Anterior cingulate cortex (tissue), 58 donors: ENCODE measurements around the gene THSD8.
"Not testable (repeated sequence)": the region's sequence is repeated elsewhere in the genome, so short reads cannot be mapped to it uniquely, and the experiment has no call there.

ENCODE experiments used
- DNase-seq, 58 donors: peaks; one replicate each; lab custom pipeline; 2025; lab: John Stamatoyannopoulos, UW

THSD8 gene

DNA sequence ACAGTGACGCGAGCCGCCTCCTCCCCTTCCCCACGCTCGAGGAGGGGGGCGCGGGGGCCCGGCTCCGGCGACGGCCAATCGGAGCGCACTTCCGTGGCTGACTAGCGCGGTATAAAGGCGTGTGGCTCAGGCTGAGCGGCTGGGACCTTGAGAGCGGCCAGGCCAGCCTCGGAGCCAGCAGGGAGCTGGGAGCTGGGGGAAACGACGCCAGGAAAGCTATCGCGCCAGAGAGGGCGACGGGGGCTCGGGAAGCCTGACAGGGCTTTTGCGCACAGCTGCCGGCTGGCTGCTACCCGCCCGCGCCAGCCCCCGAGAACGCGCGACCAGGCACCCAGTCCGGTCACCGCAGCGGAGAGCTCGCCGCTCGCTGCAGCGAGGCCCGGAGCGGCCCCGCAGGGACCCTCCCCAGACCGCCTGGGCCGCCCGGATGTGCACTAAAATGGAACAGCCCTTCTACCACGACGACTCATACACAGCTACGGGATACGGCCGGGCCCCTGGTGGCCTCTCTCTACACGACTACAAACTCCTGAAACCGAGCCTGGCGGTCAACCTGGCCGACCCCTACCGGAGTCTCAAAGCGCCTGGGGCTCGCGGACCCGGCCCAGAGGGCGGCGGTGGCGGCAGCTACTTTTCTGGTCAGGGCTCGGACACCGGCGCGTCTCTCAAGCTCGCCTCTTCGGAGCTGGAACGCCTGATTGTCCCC lies 10.4 kb upstream of the THSD8 start, which contains the start of gene JUNB:
JUNB (plus strand) TSS at position 142 of the 706 bp plus-strand sequence; CDS start at position 428, 286 bp downstream.
- peak; percentile 67 to 99 (median 97) for DNase-seq

DNA sequence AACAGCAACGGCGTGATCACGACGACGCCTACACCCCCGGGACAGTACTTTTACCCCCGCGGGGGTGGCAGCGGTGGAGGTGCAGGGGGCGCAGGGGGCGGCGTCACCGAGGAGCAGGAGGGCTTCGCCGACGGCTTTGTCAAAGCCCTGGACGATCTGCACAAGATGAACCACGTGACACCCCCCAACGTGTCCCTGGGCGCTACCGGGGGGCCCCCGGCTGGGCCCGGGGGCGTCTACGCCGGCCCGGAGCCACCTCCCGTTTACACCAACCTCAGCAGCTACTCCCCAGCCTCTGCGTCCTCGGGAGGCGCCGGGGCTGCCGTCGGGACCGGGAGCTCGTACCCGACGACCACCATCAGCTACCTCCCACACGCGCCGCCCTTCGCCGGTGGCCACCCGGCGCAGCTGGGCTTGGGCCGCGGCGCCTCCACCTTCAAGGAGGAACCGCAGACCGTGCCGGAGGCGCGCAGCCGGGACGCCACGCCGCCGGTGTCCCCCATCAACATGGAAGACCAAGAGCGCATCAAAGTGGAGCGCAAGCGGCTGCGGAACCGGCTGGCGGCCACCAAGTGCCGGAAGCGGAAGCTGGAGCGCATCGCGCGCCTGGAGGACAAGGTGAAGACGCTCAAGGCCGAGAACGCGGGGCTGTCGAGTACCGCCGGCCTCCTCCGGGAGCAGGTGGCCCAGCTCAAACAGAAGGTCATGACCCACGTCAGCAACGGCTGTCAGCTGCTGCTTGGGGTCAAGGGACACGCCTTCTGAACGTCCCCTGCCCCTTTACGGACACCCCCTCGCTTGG lies 9.6 kb upstream of the THSD8 start:
- DNase-seq, result peak in 53 of 58 donors; percentile 15 to 74 (median 49)

DNA sequence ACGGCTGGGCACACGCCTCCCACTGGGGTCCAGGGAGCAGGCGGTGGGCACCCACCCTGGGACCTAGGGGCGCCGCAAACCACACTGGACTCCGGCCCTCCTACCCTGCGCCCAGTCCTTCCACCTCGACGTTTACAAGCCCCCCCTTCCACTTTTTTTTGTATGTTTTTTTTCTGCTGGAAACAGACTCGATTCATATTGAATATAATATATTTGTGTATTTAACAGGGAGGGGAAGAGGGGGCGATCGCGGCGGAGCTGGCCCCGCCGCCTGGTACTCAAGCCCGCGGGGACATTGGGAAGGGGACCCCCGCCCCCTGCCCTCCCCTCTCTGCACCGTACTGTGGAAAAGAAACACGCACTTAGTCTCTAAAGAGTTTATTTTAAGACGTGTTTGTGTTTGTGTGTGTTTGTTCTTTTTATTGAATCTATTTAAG lies 9.0 kb upstream of the THSD8 start:
- peak in 6 of 58 donors; percentile 23 to 61 (median 46) for DNase-seq

DNA sequence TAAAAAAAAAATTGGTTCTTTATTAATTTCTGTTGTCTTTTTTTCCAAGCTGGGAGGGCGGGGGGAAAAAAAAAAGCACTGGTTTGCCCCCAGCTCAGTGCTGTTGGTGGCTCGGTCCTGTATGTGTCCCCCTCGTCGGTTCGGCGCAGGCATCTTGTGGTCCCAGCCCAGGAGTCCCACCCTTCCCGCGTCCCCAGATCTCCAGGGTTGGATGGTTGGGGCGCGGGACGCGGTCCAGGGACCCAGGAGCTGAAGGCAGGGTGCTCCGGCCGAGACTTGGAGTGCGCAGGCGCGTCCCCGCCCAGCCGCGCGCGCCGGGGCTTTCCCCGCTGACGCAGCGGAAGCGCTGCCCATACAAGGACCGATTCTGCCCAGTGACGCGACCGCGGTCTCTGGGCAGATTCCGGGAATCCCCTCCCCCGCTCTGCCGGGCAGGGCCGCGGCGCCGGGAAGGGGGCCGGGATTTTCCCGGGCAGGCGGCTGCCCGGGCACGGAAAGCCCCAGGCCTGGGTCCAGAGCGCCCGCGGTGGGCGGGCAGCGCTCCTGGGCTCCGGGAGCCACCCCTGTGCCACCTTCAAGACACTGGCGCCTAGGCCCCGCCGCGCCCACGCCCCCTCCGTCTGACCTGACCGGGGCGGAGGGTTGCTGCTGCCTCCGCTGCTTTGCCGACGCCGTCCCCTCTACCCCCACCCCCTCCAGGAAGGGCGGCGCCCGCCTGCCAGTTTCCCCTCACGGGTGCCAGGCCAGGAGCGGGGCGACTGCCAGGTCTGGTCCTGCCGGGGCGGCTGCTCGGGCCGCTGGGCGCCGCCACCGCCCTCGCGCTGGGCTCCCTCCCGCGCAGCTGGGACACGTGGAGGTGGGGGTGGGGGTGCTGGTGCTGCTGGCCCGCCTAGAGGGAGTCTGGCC lies 8.3 kb upstream of the THSD8 start:
- peak; percentile 39 to 96 (median 88) for DNase-seq

DNA sequence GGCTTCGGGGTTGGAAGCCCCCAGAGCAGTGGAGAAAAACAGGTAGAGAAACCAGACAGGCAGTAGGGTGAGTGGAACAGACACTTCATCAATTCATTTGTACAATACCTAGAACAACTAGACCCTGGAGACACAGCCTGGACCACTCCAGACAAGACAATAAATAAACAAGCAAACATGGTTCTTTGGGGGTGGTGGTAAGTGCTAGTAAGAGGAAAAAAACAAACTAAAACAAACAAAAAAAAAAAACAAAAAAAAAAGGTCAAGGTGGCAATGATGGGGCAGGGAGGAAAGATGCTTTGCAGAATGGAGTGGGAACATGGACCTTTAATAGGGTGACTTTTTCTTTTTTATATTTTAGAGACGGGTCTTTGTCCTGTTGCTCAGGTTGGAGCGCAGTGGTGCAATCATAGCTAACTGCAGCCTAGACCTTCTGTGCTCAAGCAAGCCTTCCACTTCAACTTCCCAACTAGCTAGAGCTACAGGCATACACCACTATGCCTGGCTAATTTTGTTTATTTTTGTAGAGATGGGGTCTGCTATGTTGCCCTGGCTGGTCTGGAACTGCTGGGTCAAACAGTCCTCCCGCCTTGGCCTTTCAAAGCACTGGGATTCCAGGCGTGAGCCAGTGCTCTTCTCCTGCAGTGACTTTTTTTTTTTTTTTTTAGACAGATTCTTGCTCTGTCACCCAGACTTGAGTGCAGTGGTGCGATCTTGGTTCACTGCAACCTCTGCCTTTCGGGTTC lies 7.5 kb upstream of the THSD8 start:
- DNase-seq, result no peak

DNA sequence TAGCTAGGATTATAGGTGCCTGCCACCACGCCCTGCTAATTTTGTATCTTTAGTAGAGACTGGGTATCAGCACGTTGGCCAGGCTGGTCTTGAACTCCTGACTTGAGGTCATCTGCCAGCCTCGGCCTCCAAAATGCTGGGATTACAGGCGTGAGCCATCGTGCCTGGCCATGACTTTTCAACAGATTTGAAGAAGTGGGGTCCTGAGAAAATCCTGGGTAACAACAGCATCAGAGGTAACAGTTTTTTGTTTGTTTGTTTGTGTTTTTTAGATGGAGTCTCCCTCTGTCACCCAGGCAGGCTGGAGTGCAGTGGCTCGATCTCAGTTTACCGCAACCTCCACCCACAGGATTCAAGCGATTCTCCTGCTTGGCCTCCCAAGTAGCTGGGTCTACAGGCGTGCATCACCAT lies 6.9 kb upstream of the THSD8 start:
- no peak for DNase-seq

DNA sequence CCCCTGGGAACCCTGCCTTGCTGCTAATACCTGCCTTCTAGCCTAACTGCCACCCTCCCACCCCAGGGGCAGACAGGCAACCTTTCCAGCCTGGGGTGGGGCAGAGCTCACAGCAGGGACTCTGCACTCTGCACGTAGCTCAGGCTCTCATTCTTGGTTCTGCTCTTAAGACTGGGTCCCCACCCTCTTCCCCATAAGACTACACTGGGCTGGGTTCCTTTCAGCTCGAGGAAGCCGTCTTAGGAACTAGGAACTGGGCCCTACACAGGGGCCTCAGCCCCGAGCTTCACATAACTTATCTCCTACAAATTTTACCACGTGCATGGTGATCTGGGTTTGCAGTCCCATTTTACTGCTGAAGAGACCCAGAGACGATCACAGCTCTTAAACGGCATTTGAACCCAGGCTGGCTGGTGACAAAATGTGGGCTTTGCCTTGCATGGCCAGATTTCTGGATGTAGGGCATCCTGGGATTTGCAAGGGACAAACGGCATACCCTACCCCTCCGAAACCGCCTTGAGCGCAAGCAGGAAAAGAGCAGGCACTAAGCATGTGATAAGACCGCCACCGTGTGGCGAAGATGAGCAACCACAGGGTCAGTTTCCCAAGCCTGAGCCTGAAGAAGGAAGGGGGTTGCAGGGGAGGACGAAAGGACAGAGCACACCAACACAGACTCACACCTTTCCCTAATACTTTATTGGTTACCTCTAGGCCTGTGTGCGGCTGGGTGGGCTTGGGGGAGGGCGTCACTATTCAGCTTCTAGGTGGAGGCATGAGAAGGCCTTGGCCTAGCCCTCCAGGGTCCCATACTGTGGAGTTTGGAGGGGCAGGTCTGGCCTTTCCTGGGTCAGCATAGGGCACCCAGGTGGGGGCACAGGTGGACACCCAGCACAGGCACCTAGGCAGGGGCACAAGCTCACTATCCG lies 5.5 kb upstream of the THSD8 start:
- peak in 55 of 58 donors; percentile 13 to 79 (median 56) for DNase-seq

DNA sequence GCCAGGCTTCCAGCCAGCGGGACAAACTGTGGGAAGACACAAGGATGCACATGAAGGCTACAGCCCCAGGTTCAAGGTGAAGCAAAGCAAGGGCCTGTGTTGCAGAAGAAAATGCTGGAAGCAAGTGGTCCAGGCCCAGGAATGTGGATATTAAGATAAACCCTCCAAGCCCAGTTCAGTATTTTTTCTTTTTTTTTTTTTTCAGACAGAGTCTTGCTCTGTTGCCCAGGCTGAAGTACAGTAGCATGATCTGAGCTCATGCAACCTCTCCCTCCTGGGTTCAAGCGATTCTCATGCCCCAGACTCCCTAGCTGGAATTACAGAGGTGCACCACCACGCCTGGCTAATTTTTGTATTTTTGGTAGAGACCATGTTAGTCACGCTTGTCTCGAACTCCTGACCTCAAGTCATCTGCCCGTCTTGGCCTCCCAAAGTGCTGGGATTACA lies 4.7 kb upstream of the THSD8 start:
- DNase-seq, result no peak

DNA sequence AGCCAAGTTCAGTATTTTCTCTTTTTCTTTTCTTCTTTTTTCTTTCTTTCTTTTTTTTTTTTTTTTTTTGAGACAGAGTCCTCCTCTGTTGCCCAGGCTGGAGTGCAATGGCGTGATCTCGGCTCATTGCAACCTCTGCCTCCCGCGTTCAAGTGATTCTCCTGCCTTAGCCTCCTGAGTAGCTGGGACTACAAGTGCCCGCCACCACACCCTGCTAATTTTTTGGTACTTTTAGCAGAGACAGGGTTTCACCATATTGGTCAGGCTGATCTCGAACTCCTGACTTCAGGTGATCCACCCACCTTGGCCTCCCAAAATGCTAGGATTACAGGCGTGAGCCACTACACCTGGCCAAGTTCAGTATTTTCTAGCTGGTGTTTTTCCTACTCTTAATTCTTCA lies 4.3 kb upstream of the THSD8 start:
- not testable (repeated sequence) for DNase-seq

DNA sequence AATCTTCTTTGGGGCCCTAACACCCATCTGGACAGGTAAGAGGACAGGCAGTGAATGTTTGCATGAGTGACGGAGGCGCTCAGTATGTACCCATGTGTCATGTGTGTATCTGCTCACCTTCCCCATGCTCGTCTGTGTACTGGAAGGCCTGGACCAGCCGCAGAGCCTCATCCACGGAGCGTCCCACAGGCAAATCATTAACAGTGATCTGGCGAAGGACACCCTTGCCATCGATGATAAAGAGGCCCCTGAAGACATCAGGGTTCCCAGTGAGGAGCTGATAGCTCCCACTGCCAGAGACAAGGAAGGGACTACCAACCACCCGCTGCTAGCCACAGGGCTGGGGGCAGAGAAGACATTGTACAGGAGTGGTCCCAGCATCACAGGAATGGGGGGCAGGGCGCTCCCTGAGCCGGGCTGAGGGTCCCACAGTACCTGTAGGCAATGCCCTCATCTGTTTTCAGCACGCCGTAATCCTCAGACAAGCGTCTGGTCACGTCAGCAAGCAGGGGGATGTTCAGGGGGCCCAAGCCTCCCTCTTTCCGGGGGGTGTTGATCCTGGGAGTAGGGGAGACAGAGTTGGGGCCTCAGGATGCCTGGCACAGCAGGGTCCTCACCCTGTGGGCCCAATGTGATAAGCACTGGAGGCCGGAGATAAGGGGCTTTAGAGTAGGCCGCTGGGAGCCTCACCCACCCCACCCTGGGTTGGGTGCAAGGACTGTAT lies 2.0 kb upstream of the THSD8 start:
- DNase-seq, result no peak

DNA sequence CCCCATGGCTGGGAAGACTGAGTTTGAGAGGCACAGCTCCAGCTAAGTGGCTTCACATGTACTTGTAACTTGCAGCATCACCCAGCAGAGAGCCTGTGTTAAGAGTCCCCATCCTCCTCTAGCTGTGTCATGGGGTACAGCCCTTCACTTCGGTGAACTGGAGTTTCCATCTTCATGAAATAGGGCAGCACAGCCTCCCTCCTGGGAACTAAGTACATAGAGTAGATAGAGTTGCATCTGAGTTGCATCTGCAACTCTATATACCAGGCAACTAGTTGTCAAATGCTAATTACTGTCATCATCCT lies 1.5 kb upstream of the THSD8 start:
- DNase-seq, result no peak

DNA sequence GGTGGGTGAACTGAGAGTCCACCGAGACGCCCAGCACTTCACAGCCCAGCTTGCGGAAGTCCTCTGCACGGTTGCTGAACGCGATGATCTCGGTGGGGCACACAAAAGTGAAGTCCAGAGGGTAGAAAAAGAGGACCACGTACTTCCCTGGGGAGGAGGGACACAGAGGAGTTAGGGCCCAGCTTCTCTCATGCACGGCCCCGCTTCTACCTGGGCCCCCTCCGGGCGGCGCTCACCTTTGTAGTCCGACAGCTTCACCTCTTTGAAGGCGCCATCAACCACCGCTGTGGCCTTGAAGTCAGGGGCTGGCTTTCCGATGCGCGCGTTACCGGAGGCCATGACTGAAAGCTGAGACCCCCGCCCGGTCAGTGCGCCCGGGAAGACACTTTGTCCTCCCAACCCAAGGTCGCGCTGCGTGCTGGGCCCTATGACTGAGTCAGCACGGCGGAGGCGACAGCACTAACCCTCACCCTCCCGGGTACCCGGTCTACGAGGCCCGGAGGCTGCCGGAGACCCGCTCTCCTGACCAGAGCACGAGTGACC lies 875 bp upstream of the THSD8 start:
- peak in 9 of 58 donors; percentile 17 to 50 (median 39) for DNase-seq

DNA sequence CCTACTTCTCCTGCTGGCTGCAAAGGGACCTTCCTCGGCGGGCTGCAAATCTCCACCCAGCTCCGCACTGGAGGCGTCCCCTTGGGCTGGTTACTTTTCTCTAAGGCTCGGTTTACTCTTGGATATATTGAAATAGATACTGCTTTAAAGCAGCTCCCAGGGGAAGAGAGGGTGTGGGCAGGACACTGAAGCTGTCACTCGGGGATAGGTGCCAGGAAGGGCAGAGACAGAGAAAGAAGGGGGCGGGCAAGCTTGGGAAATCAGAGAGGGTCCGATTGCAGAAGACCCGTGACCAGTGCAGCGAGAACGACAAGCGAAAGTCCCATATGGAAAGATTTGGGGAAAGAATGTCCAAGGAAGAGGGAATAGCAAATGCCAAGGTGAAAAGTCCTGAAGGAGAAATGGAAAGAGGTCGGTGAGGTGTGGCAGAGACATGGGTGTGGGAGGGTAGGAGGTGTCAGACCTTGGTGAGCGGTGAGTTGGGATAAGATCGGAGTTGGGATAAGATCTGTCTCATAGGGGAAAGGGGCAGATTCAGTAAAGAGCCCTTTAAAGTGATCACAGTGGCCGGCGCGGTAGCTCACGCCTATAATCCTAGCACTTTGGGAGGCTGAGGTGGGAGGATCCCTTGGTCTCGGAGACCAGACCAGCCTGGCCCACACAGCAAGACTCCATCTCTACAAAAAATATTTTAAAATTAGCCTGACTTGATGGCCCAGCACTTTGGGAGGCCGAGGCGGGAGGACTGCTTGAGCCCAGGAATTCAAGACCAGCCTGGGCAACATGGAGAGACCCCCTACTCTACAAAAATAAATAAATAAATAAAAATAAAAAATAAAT lies 618 bp downstream of the THSD8 start:
- DNase-seq, result peak in 8 of 58 donors; percentile 14 to 59 (median 50)

DNA sequence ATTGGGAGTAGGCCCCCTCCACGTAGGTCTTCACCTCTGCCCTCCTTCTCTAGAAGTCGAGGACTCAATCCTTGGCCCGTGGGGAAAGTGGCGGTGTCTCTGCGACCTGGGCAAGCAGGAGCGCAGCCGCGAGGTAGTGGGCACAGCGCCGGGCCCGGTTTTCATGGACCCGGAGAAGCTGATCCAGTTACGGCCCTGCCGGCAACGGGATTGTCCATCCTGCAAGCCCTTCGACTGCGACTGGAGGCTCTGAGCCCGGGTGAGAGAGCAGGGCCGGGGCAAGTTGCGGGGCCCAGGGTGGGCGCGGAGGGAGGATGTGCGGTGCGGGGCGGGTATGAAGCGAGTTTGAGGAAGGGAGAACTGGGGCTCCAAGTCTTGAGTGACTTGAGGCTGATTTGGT lies 2.2 kb downstream of the THSD8 start:
- DNase-seq, result no peak

DNA sequence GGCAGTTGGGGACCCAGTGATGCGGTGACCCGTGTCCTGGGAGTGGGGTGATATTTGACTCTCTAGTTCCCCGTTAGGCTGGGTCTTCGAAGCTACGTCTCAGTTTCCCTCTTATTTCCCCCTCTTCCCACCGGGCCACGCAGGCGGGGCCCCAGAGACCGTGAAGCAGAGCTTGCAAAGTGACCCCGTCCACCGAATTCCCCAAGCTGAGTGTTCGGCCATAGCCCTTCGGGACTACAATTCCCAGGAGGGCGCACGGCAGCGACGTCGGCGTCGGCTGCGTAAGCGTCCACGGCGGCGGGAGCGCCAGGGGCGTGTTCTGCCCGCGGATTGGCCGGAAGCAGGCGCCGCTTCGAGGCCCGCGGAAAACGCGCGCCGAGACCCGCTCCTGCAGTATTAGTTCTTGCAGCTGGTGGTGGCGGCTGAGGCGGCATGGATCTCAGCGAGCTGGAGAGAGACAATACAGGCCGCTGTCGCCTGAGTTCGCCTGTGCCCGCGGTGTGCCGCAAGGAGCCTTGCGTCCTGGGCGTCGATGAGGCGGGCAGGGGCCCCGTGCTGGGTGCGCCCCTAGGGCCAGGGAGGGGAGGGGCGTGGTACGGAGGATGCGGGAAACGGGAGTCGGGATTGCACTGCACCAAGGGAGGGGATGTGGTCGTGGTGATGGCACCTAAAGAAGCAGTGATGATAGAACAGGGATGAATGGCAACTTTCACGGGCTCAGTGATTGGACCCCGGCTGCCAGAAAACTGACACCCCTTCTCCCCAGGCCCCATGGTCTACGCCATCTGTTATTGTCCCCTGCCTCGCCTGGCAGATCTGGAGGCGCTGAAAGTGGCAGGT lies 4.6 kb downstream of the THSD8 start, which contains the start of gene RNASEH2A:
RNASEH2A (plus strand) TSS at position 343 of the 840 bp plus-strand sequence; CDS start at position 433, 90 bp downstream.
- DNase-seq, result peak in 56 of 58 donors; percentile 28 to 94 (median 80)

DNA sequence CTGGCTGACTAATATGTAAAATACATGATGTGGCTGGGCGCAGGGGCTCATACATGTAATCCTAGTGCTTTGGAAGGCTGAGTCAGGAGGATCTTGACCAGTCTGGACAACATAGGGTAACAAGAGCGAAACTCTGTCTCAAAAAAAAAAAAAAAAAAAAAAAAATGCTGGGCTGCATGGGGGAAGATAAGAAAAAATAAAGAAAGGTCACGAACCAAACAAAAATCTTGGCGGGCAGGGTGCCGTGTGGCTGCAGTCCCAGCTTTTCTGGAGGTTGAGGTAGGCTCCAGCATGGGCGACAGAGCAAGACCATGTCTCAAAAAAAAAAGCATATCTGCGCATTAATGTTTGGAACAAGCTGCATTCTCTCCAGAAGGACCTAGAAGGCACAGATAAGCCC lies 13.2 kb downstream of the THSD8 start:
- no peak for DNase-seq
